Lung (tissue), 12 donors: Measurements from ENCODE around the gene ASPSCR1. TPM values are rescaled to one million over a fixed set of nuclear protein-coding genes. Genes with fewer than 3 reads are reported as not detected.

Source experiments
- ATAC-seq: fragments of 200-7000 bp; cut with Tn5 transposase; one replicate; pipeline ENCODE4 v1.9.1; 2020; ENCODE audit warnings: moderate number of reproducible peaks; ENCODE audit not compliant: insufficient read depth, low FRiP score
- DNase-seq, 3 donors: peaks; one replicate each; pipeline ENCODE4 v3.0.0-alpha.2; 2013 to 2017
- H3K27ac ChIP-seq, 2 donors: one replicate each; pipeline ENCODE4 v1.5.1; 2013; ENCODE audit warnings: mild to moderate bottlenecking in 2 of 2, moderate library complexity in 2 of 2, control low read depth in 1 of 2, inconsistent platforms in 1 of 2, low read depth in 1 of 2, low read length in 1 of 2
- H3K27me3 ChIP-seq, 3 donors: one replicate each; pipeline ENCODE4 v1.5.1; 2013; ENCODE audit warnings: low read length in 2 of 3; ENCODE audit not compliant: control insufficient read depth in 3 of 3, insufficient read depth in 3 of 3
- H3K36me3 ChIP-seq, 4 donors: one replicate each; pipeline ENCODE4 v1.5.1; 2013; ENCODE audit warnings: low read length in 4 of 4, mild to moderate bottlenecking in 1 of 4, moderate library complexity in 1 of 4; ENCODE audit not compliant: control insufficient read depth in 4 of 4, insufficient read depth in 4 of 4
- H3K4me1 ChIP-seq, 5 donors: one replicate each; pipeline ENCODE4 v1.5.1; 2013; ENCODE audit warnings: low read length in 5 of 5, mild to moderate bottlenecking in 2 of 5, moderate library complexity in 1 of 5; ENCODE audit not compliant: control insufficient read depth in 5 of 5, insufficient read depth in 5 of 5
- H3K4me3 ChIP-seq: one replicate; pipeline ENCODE4 v1.5.1; 2013; ENCODE audit warnings: mild to moderate bottlenecking, control low read depth, moderate library complexity
- H3K9ac ChIP-seq, 2 donors: one replicate each; pipeline ENCODE4 v1.5.1; 2013; ENCODE audit warnings: low read length in 2 of 2, control low read depth in 1 of 2; ENCODE audit not compliant: insufficient read depth in 1 of 2
- H3K9me3 ChIP-seq, 4 donors: one replicate each; pipeline ENCODE4 v1.5.1; 2013; ENCODE audit warnings: low read length in 3 of 4, mild to moderate bottlenecking in 1 of 4, moderate library complexity in 1 of 4; ENCODE audit not compliant: control insufficient read depth in 4 of 4, insufficient read depth in 3 of 4
- WGBS, 2 donors: extraction: QIAGEN DNeasy Blood & Tissue Kit; methylation state at CpG; one replicate each; pipeline ENCODE4 v1.1.7; 2013; 5-methylcytosine and 5-hydroxymethylcytosine counted together
- polyA plus RNA-seq, 2 donors: library from polyadenylated mRNA; stranded (reverse); fragments of 200-250 nt; gene quantifications; one replicate each; pipeline ENCODE4 v1.2.1, GENCODE V29; 2013
- total RNA-seq, 2 donors: library from RNA; depleted of rRNA in 1 of 2; stranded (reverse); fragments of >200 nt in 1 of 2; gene quantifications; one replicate each; pipeline ENCODE4 v1.2.1, GENCODE V29; 2014 to 2021
- TF ChIP-seq, protein P1 (sequence below): IDR thresholded peaks from 2 replicates; pipeline ENCODE4 v1.5.1; 2012; ENCODE audit warnings: mild to moderate bottlenecking; ENCODE audit errors: control extremely low read depth, extremely low read depth
- donor health status: control.
- donor health status: control.
- donor health status: Bipolar disorder and iron deficiency.
- donor health status: healthy.
- donor health status: DM: yes; HTN: yes; CAD: no.

ASPSCR1 gene
- total and polyA plus RNA-seq, 4 donors, result 22.9 to 68.6 (median 42.4) TPM

GRCh38 chr17:82062076-82062983 lies 84.9 kb downstream of the ASPSCR1 start:
- no peak for ATAC-seq
- H3K27ac ChIP-seq, result no peak overlapping the region
- DNase-seq, result no peak

GRCh38 chr17:82062984-82063368 lies 85.5 kb downstream of the ASPSCR1 start:
- H3K27ac ChIP-seq, result no peak overlapping the region
- peaks cover 0 to 60% (median 6%) of the 10 kb centered on the region in 4 donors for H3K36me3 ChIP-seq
- H3K4me1 ChIP-seq, result peaks cover 0 to 19% (median 10%) of the 10 kb centered on the region in 5 donors
- no peaks in the 10 kb centered on the region for H3K9me3 ChIP-seq
- TF ChIP-seq, protein P1, sequence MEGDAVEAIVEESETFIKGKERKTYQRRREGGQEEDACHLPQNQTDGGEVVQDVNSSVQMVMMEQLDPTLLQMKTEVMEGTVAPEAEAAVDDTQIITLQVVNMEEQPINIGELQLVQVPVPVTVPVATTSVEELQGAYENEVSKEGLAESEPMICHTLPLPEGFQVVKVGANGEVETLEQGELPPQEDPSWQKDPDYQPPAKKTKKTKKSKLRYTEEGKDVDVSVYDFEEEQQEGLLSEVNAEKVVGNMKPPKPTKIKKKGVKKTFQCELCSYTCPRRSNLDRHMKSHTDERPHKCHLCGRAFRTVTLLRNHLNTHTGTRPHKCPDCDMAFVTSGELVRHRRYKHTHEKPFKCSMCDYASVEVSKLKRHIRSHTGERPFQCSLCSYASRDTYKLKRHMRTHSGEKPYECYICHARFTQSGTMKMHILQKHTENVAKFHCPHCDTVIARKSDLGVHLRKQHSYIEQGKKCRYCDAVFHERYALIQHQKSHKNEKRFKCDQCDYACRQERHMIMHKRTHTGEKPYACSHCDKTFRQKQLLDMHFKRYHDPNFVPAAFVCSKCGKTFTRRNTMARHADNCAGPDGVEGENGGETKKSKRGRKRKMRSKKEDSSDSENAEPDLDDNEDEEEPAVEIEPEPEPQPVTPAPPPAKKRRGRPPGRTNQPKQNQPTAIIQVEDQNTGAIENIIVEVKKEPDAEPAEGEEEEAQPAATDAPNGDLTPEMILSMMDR, result no peak
- no peak for DNase-seq
- H3K27me3 ChIP-seq, result no peaks in the 10 kb centered on the region
- no peak overlapping the region for H3K9ac ChIP-seq
- no peak for ATAC-seq
- no peak overlapping the region for H3K4me3 ChIP-seq
- 90 to 92% methylated on average over 9 of the region's 9 CpGs for WGBS, 2 donors

More at GRCh38 chr17:82062076-82062983, 84.9 kb downstream of the ASPSCR1 start:
- Histone ChIP-seq H3K4me3 (no peak overlapping the region), H3K9me3 (no peaks in the 10 kb centered on the region), H3K4me1 (peaks cover 0 to 19% (median 10%) of the 10 kb centered on the region in 5 donors), H3K27me3 (no peaks in the 10 kb centered on the region), H3K9ac (no peak overlapping the region), H3K36me3 (peaks cover 2 to 66% (median 7%) of the 10 kb centered on the region in 4 donors)
- TF ChIP-seq, protein P1, result no peak
- WGBS, 2 donors, result 89 to 91% methylated on average over 24 of the region's 24 CpGs

DNA sequence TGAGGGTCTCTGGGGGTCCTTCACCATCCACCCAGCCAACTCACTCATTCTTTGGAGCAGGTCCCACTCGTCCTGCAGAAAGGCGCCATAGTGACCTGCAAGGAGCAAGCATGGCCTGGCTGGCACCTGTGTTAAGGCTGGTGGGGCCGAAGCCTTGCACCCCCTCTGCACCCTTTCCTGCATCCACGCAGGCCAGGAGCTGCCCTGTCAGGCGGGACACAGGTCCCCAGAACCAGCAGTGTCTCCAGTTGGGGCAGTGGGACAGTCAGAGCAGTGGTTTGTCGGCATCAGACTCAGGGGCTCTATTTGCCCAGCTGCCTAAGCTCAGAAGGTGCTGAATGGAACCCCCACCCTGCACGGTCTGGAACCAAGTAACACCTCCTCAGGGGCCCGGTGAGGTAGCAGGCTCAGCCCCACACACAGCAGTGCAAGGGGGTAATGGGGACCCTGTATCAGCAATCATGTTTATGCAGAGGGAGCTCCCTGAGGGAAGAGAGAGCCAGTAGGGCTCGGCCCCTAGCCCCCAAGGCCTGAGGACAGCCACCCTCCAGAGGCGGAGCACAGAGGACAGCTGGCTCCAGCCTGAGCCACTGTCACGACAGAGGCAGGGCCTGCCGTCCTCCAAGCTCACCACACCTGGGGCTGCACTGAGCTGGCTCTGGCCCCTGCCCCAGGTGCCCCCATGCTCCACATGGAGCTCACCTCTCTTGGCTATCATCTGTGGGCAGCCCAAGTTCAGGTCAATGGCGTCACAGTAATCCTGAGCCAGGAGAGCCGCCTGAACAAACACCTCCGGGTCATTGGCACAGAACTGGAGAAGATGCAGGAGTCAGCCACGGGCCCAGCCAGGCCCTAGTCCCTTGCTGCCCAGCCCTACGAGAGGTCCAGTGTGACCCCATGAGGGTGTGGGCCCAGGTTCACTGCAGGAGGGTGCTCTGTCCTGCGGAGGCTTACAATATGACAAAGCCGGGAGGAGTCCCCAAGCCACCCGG lies 86.3 kb downstream of the ASPSCR1 start:
- 83 to 88% methylated on average over 20 of the region's 20 CpGs for WGBS, 2 donors
- Histone ChIP-seq H3K9ac (no peak overlapping the region), H3K36me3 (peaks cover 0 to 52% (median 6%) of the 10 kb centered on the region in 4 donors), H3K4me3 (no peak overlapping the region), H3K27me3 (no peaks in the 10 kb centered on the region), H3K9me3 (no peaks in the 10 kb centered on the region), H3K4me1 (peaks cover 0 to 19% (median 10%) of the 10 kb centered on the region in 5 donors), H3K27ac (no peak overlapping the region)
- DNase-seq (no peak), ATAC-seq (no peak)
- TF ChIP-seq, protein P1, result no peak
